Adrenal gland (tissue), 12 donors: ENCODE results near the gene MIEF1. TPM values are rescaled to one million over a fixed set of nuclear protein-coding genes. Genes with fewer than 3 reads are reported as not detected.
"Not testable (repeated sequence)": the region's sequence is repeated elsewhere in the genome, so short reads cannot be mapped to it uniquely, and the experiment has no call there.

Experiments used
- DNase-seq, 7 donors: peaks; one replicate each; pipeline ENCODE4 v3.0.0-alpha.2; 2019 to 2020
- H3K27ac ChIP-seq, 5 donors: fragments of 200-600 bp; sonication (generic) in 4 of 5; 1 replicate in 3 of 5; 2 replicates in 2 of 5; pipeline versions ENCODE4 v1.5.1 to v1.8.0; 2016 to 2020; ENCODE audit warnings: mild to moderate bottlenecking in 1 of 5
- H3K27me3 ChIP-seq: fragments of 200-600 bp; 2 replicates; pipeline ENCODE4 v1.8.0; 2021
- H3K36me3 ChIP-seq, 2 donors: fragments of 200-600 bp; replicated peaks in 1 of 2; 1 replicate in 1 of 2; 2 replicates in 1 of 2; pipeline versions ENCODE4 v1.5.1 to v1.8.0; 2018 to 2022
- H3K4me1 ChIP-seq, 2 donors: fragments of 200-600 bp; replicated peaks in 1 of 2; 1 replicate in 1 of 2; 2 replicates in 1 of 2; pipeline versions ENCODE4 v1.5.1 to v1.8.0; 2018 to 2021
- H3K4me3 ChIP-seq, 4 donors: fragments of 200-600 bp; sonication (generic) in 3 of 4; one replicate each; pipeline ENCODE4 v1.5.1; 2016 to 2018
- H3K9me3 ChIP-seq, 3 donors: fragments of 200-600 bp; sonication (generic) in 1 of 3; replicated peaks in 1 of 3; 1 replicate in 2 of 3; 2 replicates in 1 of 3; pipeline versions ENCODE4 v1.5.1 to v1.8.0; 2016 to 2021
- CTCF ChIP-seq, 6 experiments: fragments of 450-650 bp in 4 of 6; fragments of 200-600 bp in 2 of 6; sonication (generic) in 1 of 6; IDR thresholded peaks; 1 replicate in 5 of 6; 2 replicates in 1 of 6; pipeline versions ENCODE4 v1.5.1 to v1.8.0; 2016 to 2021; ENCODE audit warnings: antibody characterized with exemption in 6 of 6, mild to moderate bottlenecking in 2 of 6, moderate library complexity in 1 of 6
- POLR2A ChIP-seq, 2 donors: fragments of 450-650 bp; IDR thresholded peaks; one replicate each; pipeline ENCODE4 v1.6.1; 2017; ENCODE audit warnings: antibody characterized with exemption in 2 of 2, mild to moderate bottlenecking in 2 of 2, moderate library complexity in 1 of 2
- WGBS, 4 donors: extraction: QIAGEN DNeasy Blood & Tissue Kit in 2 of 4; methylation state at CpG; one replicate each; pipeline versions ENCODE4 v1.1.5 to v1.1.7; 2013 to 2017; 5-methylcytosine and 5-hydroxymethylcytosine counted together
- intact Hi-C, 2 donors: fragments of 100-400 bp; cut with DNase I; formaldehyde crosslinking; loops; one replicate each; pipeline versions ENCODE4 v1.14.1 to v1.15.0; 2022 to 2023
- polyA plus RNA-seq, 3 donors: library from polyadenylated mRNA; stranded (reverse); fragments of 200-250 nt in 2 of 3; fragments of 350-450 nt in 1 of 3; fragmentation: Illumina TruSeq in 1 of 3; extraction: RNeasy Lipid Tissue Mini Kit (QIAGEN cat#74804) in 1 of 3; gene quantifications; one replicate each; pipeline ENCODE4 v1.2.3, GENCODE V29; 2013 to 2014
- total RNA-seq, 9 donors: library from RNA; depleted of rRNA in 4 of 9; stranded (reverse); fragments of >200 nt in 4 of 9; fragments of 120-200 nt in 1 of 9; fragmentation: NEBNext Ultra II Directional in 1 of 9; extraction: Animal tissue kit (Norgen Biotek cat#: 25700) in 1 of 9; gene quantifications; one replicate each; pipeline versions ENCODE4 v1.1.0 to v1.2.4, GENCODE V29; 2013 to 2023
- donor health status: healthy with polysubstance abuse.
- donor health status: Bipolar disorder and iron deficiency.
- donor health status: DM: yes; HTN: yes; CAD: no.
- donor health status: DM: no; HTN: no; CAD: no.
- donor health status: DM: no; HTN: no; CAD: no.
- donor health status: DM: yes; HTN: yes; CAD: no.

The MIEF1 gene
- total and polyA plus RNA-seq, 12 donors: 5.1 to 44.2 (median 26.7) TPM

- Histone ChIP-seq H3K4me3 (peak overlapping the region in 3 of 4 donors; percentile 36 to 90 (median 41)), H3K27ac (peak overlapping the region in 4 of 5 donors; percentile 49 to 95 (median 92)), H3K36me3 (peaks cover 0 to 35% of the 10 kb centered on the region in 2 donors), H3K27me3 (no peaks in the 10 kb centered on the region), H3K4me1 (peaks cover 24% of the 10 kb centered on the region in 2 donors), H3K9me3 (no peaks in the 10 kb centered on the region)
- peak in 1 of 7 donors; percentile 12 for DNase-seq
- 2 to 6% (median 4%) methylated on average over 18 of the region's 18 CpGs for WGBS, 4 donors
- intact Hi-C loops: loop anchor here in 1 of 2 donors (2.0 kb wide), 1 partner anchor 16 kb away; no protein-coding TSS in a partner anchor
- TF ChIP-seq POLR2A (IDR thresholded peaks at IDR 0.05): no peak
- TF ChIP-seq CTCF (IDR thresholded peaks at IDR 0.05): no peak
These were observed 809 bp downstream of the MIEF1 start for GRCh38 chr22:39502789-39503409.

- Histone ChIP-seq H3K4me1 (peaks cover 24% of the 10 kb centered on the region in 2 donors), H3K4me3 (peak overlapping the region in 1 of 4 donors; percentile 90)
These were observed 1.5 kb downstream of the MIEF1 start for GRCh38 chr22:39503630-39504029.

GRCh38 chr22:39504071-39504470 lies 2.0 kb downstream of the MIEF1 start:
- WGBS, 4 donors: 90 to 95% (median 93%) methylated on average over 16 of the region's 16 CpGs
- Histone ChIP-seq H3K27ac (no peak overlapping the region), H3K36me3 (peaks cover 0 to 47% of the 10 kb centered on the region in 2 donors), H3K4me1 (peaks cover 24% of the 10 kb centered on the region in 2 donors), H3K27me3 (no peaks in the 10 kb centered on the region), H3K4me3 (no peak overlapping the region), H3K9me3 (no peaks in the 10 kb centered on the region)
- peak in 1 of 7 donors; percentile 12 for DNase-seq
- no peak for TF ChIP-seq CTCF (IDR thresholded peaks at IDR 0.05)
- TF ChIP-seq POLR2A (IDR thresholded peaks at IDR 0.05): no peak
- intact Hi-C loops: no loop called here

More at GRCh38 chr22:39503630-39504029, 1.5 kb downstream of the MIEF1 start:
- WGBS, 4 donors: 41 to 75% (median 60%) methylated on average over 6 of the region's 6 CpGs
- peaks cover 0 to 43% of the 10 kb centered on the region in 2 donors for H3K36me3 ChIP-seq
- peak overlapping the region in 1 of 5 donors; percentile 95 for H3K27ac ChIP-seq
- H3K9me3 ChIP-seq: no peaks in the 10 kb centered on the region
- TF ChIP-seq CTCF (IDR thresholded peaks at IDR 0.05) (no peak), POLR2A (IDR thresholded peaks at IDR 0.05) (no peak)
- peak in 1 of 7 donors; percentile 11 for DNase-seq
- intact Hi-C loops: loop anchor here in 1 of 2 donors (2.0 kb wide), 1 partner anchor 15 kb away; no protein-coding TSS in a partner anchor
- no peaks in the 10 kb centered on the region for H3K27me3 ChIP-seq

GRCh38 chr22:39507021-39507420 lies 4.9 kb downstream of the MIEF1 start:
- H3K9me3 ChIP-seq, H3K27ac ChIP-seq, H3K4me3 ChIP-seq, H3K27me3 ChIP-seq, DNase-seq, intact Hi-C loops: not testable (repeated sequence)
- Histone ChIP-seq H3K4me1 (peaks cover 10 to 14% of the 10 kb centered on the region in 2 donors), H3K36me3 (peaks cover 0 to 76% of the 10 kb centered on the region in 2 donors)
- WGBS, 4 donors: 60 to 82% (median 68%) methylated on average over 10 of the region's 10 CpGs
